ENCODE data around the gene LYZ. TPM values are rescaled to one million over a fixed set of nuclear protein-coding genes. Genes with fewer than 3 reads are reported as not detected.

Gene LYZ
- total and polyA plus RNA-seq, 2 donors, result 233 to 311 TPM

DNA sequence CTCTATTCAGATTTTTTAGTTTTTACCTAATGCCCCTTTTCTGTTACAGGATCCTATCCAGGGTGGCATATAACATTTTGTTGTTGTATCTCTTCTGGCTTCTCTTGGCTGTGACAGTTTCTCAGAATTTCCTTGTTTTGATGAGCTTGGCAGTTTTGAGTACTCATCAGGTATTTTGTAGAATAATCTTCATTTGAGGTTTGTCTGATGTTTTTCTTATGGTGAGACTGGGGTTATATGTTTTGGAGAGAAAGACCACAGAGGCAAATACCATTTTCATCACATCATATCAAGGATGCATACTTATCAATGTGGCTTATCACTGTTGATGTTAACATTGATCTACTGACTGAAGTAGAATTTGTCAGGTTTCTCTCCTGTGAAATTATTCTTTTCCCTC, 14.0 kb upstream of the LYZ start:
- no peaks in the 10 kb centered on the region for H3K27me3 ChIP-seq (ENCODE audit: control insufficient read depth in 2 of 2, insufficient read depth in 1 of 2, low read length in 1 of 2)
- H3K36me3 ChIP-seq (ENCODE audit: control insufficient read depth in 2 of 2, insufficient read depth in 2 of 2, low read length in 1 of 2), result no peaks in the 10 kb centered on the region
- no peak overlapping the region for H3K27ac ChIP-seq (ENCODE audit: low read depth in 1 of 2, low read length in 1 of 2)
- peaks cover 2 to 11% of the 10 kb centered on the region in 2 donors for H3K4me1 ChIP-seq (ENCODE audit: control insufficient read depth in 2 of 2, insufficient read depth in 2 of 2, low read length in 2 of 2)
- DNase-seq (ENCODE audit: low read depth in 6 of 9, low spot score in 9 of 9), result no peak
- no peak overlapping the region for H3K4me3 ChIP-seq (ENCODE audit: low read length in 2 of 2)
- H3K9me3 ChIP-seq (ENCODE audit: control insufficient read depth in 2 of 2, insufficient read depth in 1 of 2, low read length in 1 of 2), result no peaks in the 10 kb centered on the region

DNA sequence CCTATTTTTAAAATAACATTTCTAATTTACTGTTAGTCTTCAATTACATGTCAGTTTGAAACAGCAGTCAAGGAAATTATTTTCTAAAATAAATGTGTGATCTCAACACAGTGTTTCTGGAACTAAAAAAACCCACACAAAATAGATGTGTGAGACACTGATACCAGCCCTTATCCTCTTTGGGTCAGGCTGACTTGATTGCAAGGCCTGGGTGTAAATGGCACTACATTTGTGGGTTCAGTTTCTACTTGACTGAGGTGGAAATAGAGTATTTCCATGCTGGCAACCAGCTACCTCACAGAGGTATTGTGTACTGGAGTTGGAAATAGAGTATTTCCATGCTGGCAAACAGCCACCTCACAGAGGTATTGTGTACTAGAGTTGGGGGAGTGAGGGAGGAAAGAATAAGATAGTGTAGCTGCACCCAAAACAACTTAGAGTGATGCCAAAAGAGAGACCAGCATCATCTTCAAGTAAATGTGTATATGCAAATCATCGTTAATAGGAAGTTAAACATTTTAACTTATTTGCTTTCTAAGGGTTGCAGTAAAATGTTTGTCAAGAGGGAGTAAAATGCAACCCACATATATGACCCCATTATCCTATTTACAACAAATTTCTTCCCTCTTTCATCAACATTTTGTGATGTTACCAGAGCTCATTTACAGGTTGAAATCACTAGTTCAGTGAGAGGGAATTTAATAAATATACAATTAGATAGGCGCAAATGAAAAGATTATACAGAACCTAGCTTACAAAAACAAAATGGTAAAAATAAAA, 10.7 kb upstream of the LYZ start:
- 96% methylated on average over 2 of the region's 2 CpGs for WGBS
- H3K4me3 ChIP-seq (ENCODE audit: low read length in 2 of 2), result no peak overlapping the region
- no peak for DNase-seq (ENCODE audit: low read depth in 6 of 9, low spot score in 9 of 9)
- no peaks in the 10 kb centered on the region for H3K27me3 ChIP-seq (ENCODE audit: control insufficient read depth in 2 of 2, insufficient read depth in 1 of 2, low read length in 1 of 2)
- no peaks in the 10 kb centered on the region for H3K36me3 ChIP-seq (ENCODE audit: control insufficient read depth in 2 of 2, insufficient read depth in 2 of 2, low read length in 1 of 2)
- H3K27ac ChIP-seq (ENCODE audit: low read depth in 1 of 2, low read length in 1 of 2), result no peak overlapping the region
- H3K9me3 ChIP-seq (ENCODE audit: control insufficient read depth in 2 of 2, insufficient read depth in 1 of 2, low read length in 1 of 2), result no peaks in the 10 kb centered on the region
- H3K4me1 ChIP-seq (ENCODE audit: control insufficient read depth in 2 of 2, insufficient read depth in 2 of 2, low read length in 2 of 2), result no peaks in the 10 kb centered on the region

DNA sequence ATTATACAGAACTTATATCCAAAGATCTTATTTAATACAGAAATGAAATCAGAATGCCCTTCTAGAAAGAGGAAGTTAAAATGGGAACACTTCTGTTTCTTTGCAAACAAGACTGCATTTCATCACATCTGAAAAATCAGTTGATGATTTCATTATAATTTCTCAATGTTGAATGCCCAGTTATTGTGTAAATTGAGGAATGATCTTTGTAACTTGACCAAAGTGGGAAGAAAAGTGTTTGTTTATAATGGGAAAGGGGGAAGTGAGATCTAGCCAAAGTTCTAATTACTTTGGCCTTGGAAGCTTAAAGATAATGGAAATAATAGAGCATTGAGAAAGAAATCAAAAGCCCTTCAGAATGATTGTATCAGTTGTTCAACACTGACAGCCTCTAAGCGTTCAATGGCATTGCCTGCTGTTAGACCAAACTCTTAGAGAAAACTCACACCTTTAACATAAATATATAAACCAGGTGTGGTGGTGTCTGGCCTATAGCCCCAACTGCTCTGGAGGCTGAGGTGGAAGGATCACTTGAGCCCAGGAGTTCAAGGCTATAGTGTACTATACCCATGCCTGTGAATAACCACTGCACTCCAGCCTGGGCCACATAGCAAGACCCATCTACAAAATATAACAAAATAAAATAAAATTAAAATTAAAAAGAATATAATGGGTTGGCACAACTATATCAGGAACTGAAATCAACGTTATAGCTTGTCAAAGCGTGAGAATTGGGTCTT, 9.9 kb upstream of the LYZ start:
- WGBS, result 91% methylated on average over 3 of the region's 3 CpGs
- H3K36me3 ChIP-seq (ENCODE audit: control insufficient read depth in 2 of 2, insufficient read depth in 2 of 2, low read length in 1 of 2), result no peaks in the 10 kb centered on the region

DNA sequence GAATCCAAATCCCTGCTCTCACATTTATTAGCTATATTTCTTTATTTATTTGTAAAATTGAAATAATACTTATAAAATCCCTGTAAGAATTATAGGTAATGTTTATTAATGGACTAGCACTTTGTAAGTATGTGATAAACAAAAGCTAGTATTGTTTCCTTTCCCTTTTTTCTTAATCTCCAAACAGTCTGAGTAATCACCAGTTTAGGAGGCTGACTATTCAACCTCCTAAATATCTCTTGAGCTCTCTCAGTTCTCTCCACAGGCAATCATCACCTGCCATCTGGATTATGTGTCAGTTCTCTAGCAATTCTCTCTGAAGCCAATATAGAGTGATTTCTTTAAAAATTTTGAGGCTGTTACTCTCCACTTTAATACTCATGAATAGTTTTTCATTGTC, 9.2 kb upstream of the LYZ start:
- no peaks in the 10 kb centered on the region for H3K27me3 ChIP-seq (ENCODE audit: control insufficient read depth in 2 of 2, insufficient read depth in 1 of 2, low read length in 1 of 2)
- no peaks in the 10 kb centered on the region for H3K9me3 ChIP-seq (ENCODE audit: control insufficient read depth in 2 of 2, insufficient read depth in 1 of 2, low read length in 1 of 2)
- H3K36me3 ChIP-seq (ENCODE audit: control insufficient read depth in 2 of 2, insufficient read depth in 2 of 2, low read length in 1 of 2), result no peaks in the 10 kb centered on the region
- no peak overlapping the region for H3K4me3 ChIP-seq (ENCODE audit: low read length in 2 of 2)
- H3K4me1 ChIP-seq (ENCODE audit: control insufficient read depth in 2 of 2, insufficient read depth in 2 of 2, low read length in 2 of 2), result no peaks in the 10 kb centered on the region
- H3K27ac ChIP-seq (ENCODE audit: low read depth in 1 of 2, low read length in 1 of 2), result no peak overlapping the region
- DNase-seq (ENCODE audit: low read depth in 6 of 9, low spot score in 9 of 9), result no peak

More for the DNA sequence above, 9.9 kb upstream of the LYZ start:
- Histone ChIP-seq H3K9me3 (ENCODE audit: control insufficient read depth in 2 of 2, insufficient read depth in 1 of 2, low read length in 1 of 2) (no peaks in the 10 kb centered on the region), H3K27me3 (ENCODE audit: control insufficient read depth in 2 of 2, insufficient read depth in 1 of 2, low read length in 1 of 2) (no peaks in the 10 kb centered on the region), H3K27ac (ENCODE audit: low read depth in 1 of 2, low read length in 1 of 2) (no peak overlapping the region), H3K4me1 (ENCODE audit: control insufficient read depth in 2 of 2, insufficient read depth in 2 of 2, low read length in 2 of 2) (no peaks in the 10 kb centered on the region), H3K4me3 (ENCODE audit: low read length in 2 of 2) (no peak overlapping the region)
- DNase-seq (ENCODE audit: low read depth in 6 of 9, low spot score in 9 of 9), result no peak

DNA sequence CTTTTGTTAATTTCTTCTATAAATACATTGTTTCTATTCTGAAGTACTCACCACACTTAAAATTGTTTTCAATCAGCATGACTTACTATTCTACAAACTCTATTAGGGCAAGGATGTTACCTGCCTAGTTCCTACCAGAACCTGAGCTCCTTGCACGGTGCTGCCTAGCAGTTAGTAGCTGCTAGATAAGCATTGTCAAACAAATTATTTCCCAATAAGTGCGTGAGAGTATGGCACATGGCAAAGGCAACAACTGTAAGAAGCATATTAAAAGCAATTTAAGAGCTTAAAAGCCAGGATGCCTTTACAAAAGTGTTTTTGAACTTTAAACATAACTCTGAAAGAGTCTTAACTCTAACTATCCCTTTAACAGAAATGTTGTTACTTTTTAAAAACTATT, 8.2 kb upstream of the LYZ start:
- Histone ChIP-seq H3K4me1 (ENCODE audit: control insufficient read depth in 2 of 2, insufficient read depth in 2 of 2, low read length in 2 of 2) (no peaks in the 10 kb centered on the region), H3K9me3 (ENCODE audit: control insufficient read depth in 2 of 2, insufficient read depth in 1 of 2, low read length in 1 of 2) (no peaks in the 10 kb centered on the region), H3K27ac (ENCODE audit: low read depth in 1 of 2, low read length in 1 of 2) (no peak overlapping the region), H3K4me3 (ENCODE audit: low read length in 2 of 2) (no peak overlapping the region), H3K27me3 (ENCODE audit: control insufficient read depth in 2 of 2, insufficient read depth in 1 of 2, low read length in 1 of 2) (no peaks in the 10 kb centered on the region), H3K36me3 (ENCODE audit: control insufficient read depth in 2 of 2, insufficient read depth in 2 of 2, low read length in 1 of 2) (no peaks in the 10 kb centered on the region)
- WGBS, result 98% methylated on average over 2 of the region's 2 CpGs
- DNase-seq (ENCODE audit: low read depth in 6 of 9, low spot score in 9 of 9), result no peak

DNA sequence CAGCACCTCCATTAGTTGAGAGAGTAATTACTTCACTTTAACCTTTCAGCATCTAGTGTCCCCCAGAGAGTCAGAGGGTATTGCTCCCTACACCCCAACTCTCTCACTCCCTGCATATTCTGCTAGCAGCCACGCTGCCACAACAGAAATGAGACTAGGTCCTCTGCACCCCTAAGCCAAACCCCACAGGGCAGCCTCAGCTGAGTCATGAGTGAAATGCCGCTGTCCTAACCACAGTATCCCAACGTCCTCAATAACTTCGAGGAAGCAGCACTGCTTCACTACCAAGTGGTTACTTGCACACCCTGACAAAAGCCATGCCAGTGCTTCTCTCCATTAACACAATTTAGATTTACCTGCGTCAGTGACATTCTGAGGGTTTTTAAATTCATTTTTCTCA, 6.9 kb upstream of the LYZ start:
- no peaks in the 10 kb centered on the region for H3K27me3 ChIP-seq (ENCODE audit: control insufficient read depth in 2 of 2, insufficient read depth in 1 of 2, low read length in 1 of 2)
- no peaks in the 10 kb centered on the region for H3K4me1 ChIP-seq (ENCODE audit: control insufficient read depth in 2 of 2, insufficient read depth in 2 of 2, low read length in 2 of 2)
- H3K4me3 ChIP-seq (ENCODE audit: low read length in 2 of 2), result no peak overlapping the region
- H3K27ac ChIP-seq (ENCODE audit: low read depth in 1 of 2, low read length in 1 of 2), result no peak overlapping the region
- no peak for DNase-seq (ENCODE audit: low read depth in 6 of 9, low spot score in 9 of 9)
- no peaks in the 10 kb centered on the region for H3K36me3 ChIP-seq (ENCODE audit: control insufficient read depth in 2 of 2, insufficient read depth in 2 of 2, low read length in 1 of 2)
- no peaks in the 10 kb centered on the region for H3K9me3 ChIP-seq (ENCODE audit: control insufficient read depth in 2 of 2, insufficient read depth in 1 of 2, low read length in 1 of 2)
- WGBS, result 51% methylated on average over 5 of the region's 5 CpGs

DNA sequence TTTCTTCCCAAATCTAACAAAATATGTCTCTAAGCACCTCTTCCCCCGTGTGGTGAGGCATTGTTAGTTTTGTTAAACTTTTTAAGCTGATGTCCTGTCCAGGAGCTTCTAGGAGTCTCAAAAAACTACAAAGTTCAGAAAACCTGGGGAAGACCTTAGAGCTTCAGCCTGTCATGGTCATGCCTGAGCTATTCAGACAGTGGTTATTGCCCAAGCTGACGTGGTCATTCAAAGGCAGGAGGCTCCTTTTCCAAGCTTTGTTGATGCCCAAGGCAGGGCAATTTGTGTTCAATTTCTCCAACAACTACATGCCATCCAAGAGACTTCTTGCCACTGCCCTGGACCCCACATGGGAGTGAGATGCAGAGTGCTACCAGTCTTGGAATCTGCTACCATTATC, 5.8 kb upstream of the LYZ start:
- Histone ChIP-seq H3K4me1 (ENCODE audit: control insufficient read depth in 2 of 2, insufficient read depth in 2 of 2, low read length in 2 of 2) (no peaks in the 10 kb centered on the region), H3K27ac (ENCODE audit: low read depth in 1 of 2, low read length in 1 of 2) (no peak overlapping the region)

DNA sequence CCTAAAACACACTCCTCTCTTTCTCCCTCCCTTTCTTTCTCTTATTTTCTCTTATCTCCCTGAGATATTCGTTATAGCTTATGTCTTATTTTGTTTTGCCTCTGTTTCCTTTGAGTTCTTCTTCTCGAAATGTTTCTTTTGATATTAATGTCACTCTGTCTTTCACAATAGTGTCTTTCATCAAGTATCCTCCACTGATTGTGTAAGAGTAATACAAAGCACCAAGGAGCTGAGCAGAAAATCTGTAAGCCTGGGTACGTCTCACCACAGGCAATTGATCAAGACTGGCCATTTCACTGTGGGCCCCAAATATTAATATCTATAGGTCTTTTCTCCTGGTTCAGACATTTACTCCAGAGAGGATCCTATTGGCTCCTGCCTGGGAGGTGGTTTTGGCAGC, 4.8 kb upstream of the LYZ start:
- Histone ChIP-seq H3K4me3 (ENCODE audit: low read length in 2 of 2) (no peak overlapping the region), H3K27ac (ENCODE audit: low read depth in 1 of 2, low read length in 1 of 2) (no peak overlapping the region)
- 94% methylated on average over 3 of the region's 3 CpGs for WGBS

More for the DNA sequence above, 5.8 kb upstream of the LYZ start:
- H3K9me3 ChIP-seq (ENCODE audit: control insufficient read depth in 2 of 2, insufficient read depth in 1 of 2, low read length in 1 of 2), result no peaks in the 10 kb centered on the region
- no peaks in the 10 kb centered on the region for H3K27me3 ChIP-seq (ENCODE audit: control insufficient read depth in 2 of 2, insufficient read depth in 1 of 2, low read length in 1 of 2)
- no peaks in the 10 kb centered on the region for H3K36me3 ChIP-seq (ENCODE audit: control insufficient read depth in 2 of 2, insufficient read depth in 2 of 2, low read length in 1 of 2)
- no peak overlapping the region for H3K4me3 ChIP-seq (ENCODE audit: low read length in 2 of 2)
- 94% methylated on average over 2 of the region's 2 CpGs for whole genome bisulfite sequencing
- no peak for DNase-seq (ENCODE audit: low read depth in 6 of 9, low spot score in 9 of 9)

DNA sequence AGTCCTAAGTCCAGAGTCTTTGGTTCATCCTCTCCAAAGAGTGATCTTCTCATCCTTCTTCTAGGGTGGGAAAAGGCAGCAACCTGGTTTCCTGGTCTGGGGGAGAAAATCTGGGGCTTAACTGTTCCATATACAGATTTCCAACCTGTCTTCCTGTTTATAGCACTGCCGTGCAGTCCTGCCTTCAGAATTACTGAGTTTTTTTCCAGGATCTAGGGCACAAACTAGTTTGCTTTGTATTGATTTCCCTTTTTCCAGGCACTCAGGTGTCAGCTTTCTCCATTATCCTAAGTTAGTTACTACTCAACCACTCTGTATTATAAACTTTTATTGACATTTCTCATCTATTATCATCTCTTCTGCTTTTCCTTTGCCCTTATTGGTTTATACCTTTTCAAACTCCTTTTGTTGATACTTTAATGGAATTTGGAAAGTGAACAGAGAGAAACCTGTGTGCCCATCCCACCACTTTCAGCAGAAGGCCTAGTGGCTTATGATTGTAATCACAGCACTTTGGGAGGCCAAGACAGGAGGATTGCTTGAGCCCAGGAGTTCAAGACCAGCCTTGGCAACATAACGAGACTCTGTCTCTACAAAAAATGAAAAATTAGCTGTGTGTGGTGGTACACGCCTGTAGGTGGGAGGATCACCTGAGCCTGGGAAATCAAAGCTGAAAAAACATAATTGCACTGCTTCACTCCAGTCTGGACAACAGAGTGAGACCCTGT, 4.1 kb upstream of the LYZ start:
- Histone ChIP-seq H3K27ac (ENCODE audit: low read depth in 1 of 2, low read length in 1 of 2) (no peak overlapping the region), H3K9me3 (ENCODE audit: control insufficient read depth in 2 of 2, insufficient read depth in 1 of 2, low read length in 1 of 2) (no peaks in the 10 kb centered on the region), H3K27me3 (ENCODE audit: control insufficient read depth in 2 of 2, insufficient read depth in 1 of 2, low read length in 1 of 2) (no peaks in the 10 kb centered on the region), H3K4me3 (ENCODE audit: low read length in 2 of 2) (no peak overlapping the region), H3K36me3 (ENCODE audit: control insufficient read depth in 2 of 2, insufficient read depth in 2 of 2, low read length in 1 of 2) (no peaks in the 10 kb centered on the region), H3K4me1 (ENCODE audit: control insufficient read depth in 2 of 2, insufficient read depth in 2 of 2, low read length in 2 of 2) (no peaks in the 10 kb centered on the region)
- 79% methylated on average over 3 of the region's 3 CpGs for WGBS
- no peak for DNase-seq (ENCODE audit: low read depth in 6 of 9, low spot score in 9 of 9)

More for the DNA sequence above, 4.8 kb upstream of the LYZ start:
- no peaks in the 10 kb centered on the region for H3K36me3 ChIP-seq (ENCODE audit: control insufficient read depth in 2 of 2, insufficient read depth in 2 of 2, low read length in 1 of 2)
- no peaks in the 10 kb centered on the region for H3K9me3 ChIP-seq (ENCODE audit: control insufficient read depth in 2 of 2, insufficient read depth in 1 of 2, low read length in 1 of 2)
- no peaks in the 10 kb centered on the region for H3K27me3 ChIP-seq (ENCODE audit: control insufficient read depth in 2 of 2, insufficient read depth in 1 of 2, low read length in 1 of 2)
- no peak for DNase-seq (ENCODE audit: low read depth in 6 of 9, low spot score in 9 of 9)
- no peaks in the 10 kb centered on the region for H3K4me1 ChIP-seq (ENCODE audit: control insufficient read depth in 2 of 2, insufficient read depth in 2 of 2, low read length in 2 of 2)

All from thymus (tissue), 11 donors.